ENCODE measurements around the gene FCAMR. TPM values are rescaled to one million over a fixed set of nuclear protein-coding genes. Genes with fewer than 3 reads are reported as not detected.

Gene FCAMR
- total RNA-seq, 1 experiment from 2014 or later, result not detected

DNA sequence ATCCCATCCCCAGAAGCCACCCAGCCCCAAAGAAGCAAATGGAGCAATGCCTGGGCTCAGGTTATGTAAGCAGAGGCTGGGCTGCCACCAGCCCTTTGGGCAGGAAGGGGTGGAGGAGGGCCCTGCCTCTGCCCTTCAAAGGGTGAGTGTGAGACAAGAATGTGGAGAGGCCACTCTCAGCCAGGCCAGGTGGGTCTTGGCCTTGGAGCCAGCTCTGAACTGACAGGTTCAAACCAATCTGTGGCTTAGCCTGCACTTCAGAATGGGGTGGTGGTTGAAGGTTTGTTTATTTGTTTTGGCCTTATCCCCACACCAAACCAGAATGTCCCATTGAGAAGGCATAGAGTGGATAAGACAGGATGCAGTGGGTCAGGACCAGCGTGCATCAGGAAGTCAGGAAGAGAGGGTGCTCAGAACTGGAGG is 32.5 kb upstream of the FCAMR start:
- Histone ChIP-seq H3K36me3 (ENCODE audit: insufficient read depth, low read length) (no peaks in the 10 kb centered on the region), H3K27me3 (ENCODE audit: low read length) (no peaks in the 10 kb centered on the region), H3K4me3 (ENCODE audit: low read length) (no peak overlapping the region), H3K79me2 (ENCODE audit: low read length) (no peaks in the 10 kb centered on the region), H3K9me3 (ENCODE audit: low read length) (no peaks in the 10 kb centered on the region), H4K20me1 (ENCODE audit: insufficient read depth, low read depth, low read length) (no peaks in the 10 kb centered on the region), H3K4me2 (ENCODE audit: low read depth, low read length, poor library complexity, severe bottlenecking) (no peak overlapping the region), H3K9ac (ENCODE audit: low read length) (no peak overlapping the region), H3K4me1 (ENCODE audit: low read length) (no peaks in the 10 kb centered on the region), H2AFZ (ENCODE audit: low read length) (no peak overlapping the region), H3K9me2 (replicated peaks; ENCODE audit: insufficient read depth, low read length) (no peaks in the 10 kb centered on the region), H3K27ac (ENCODE audit: low read length) (no peak overlapping the region)
- peak; percentile 2 for DNase-seq

DNA sequence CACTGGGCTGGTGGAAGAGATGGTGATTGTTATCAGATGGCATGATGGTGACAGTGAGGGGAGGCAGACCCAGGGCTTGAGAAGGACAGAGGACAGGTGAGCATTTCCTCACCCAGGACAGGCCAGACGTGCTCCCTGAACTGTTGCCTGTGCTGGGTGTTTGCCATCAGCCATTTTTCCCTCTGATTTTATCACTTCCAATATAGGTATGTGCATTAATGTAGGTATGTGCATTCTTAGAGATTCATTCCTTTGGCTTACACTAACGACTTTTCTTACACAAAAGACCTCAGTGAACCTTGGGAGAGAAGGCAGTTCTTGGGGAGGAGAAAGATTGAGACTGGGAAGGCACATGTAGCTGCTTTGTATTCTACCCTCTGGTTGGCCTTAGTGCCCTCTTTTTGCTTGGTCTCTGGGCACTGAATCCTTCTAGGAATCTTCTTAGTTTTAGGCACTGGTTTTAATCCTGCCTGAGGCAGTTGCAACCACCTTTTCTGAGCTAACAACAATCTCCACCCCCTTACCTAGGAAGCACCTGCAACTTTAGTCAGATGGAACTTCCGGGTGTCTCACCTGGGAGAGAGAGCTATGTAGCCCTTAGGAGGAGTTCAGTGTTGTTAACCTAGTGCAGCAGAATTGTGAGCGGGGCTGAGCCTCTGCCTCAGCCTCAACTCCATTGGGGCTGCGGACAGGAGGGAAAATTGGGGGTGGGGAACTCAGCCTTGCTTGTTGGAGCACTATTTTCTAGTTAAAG is 31.4 kb upstream of the FCAMR start:
- H3K9ac ChIP-seq (ENCODE audit: low read length), result no peak overlapping the region
- no peaks in the 10 kb centered on the region for H3K27me3 ChIP-seq (ENCODE audit: low read length)
- no peaks in the 10 kb centered on the region for H3K4me1 ChIP-seq (ENCODE audit: low read length)
- no peak overlapping the region for H3K27ac ChIP-seq (ENCODE audit: low read length)
- no peaks in the 10 kb centered on the region for H3K79me2 ChIP-seq (ENCODE audit: low read length)
- no peak overlapping the region for H3K4me3 ChIP-seq (ENCODE audit: low read length)
- DNase-seq, result peak; percentile 16
- no peak overlapping the region for H2AFZ ChIP-seq (ENCODE audit: low read length)
- H3K4me2 ChIP-seq (ENCODE audit: low read depth, low read length, poor library complexity, severe bottlenecking), result no peak overlapping the region
- no peaks in the 10 kb centered on the region for H3K36me3 ChIP-seq (ENCODE audit: insufficient read depth, low read length)
- H3K9me3 ChIP-seq (ENCODE audit: low read length), result no peaks in the 10 kb centered on the region
- no peaks in the 10 kb centered on the region for H3K9me2 ChIP-seq (replicated peaks; ENCODE audit: insufficient read depth, low read length)
- no peaks in the 10 kb centered on the region for H4K20me1 ChIP-seq (ENCODE audit: insufficient read depth, low read depth, low read length)

GRCh38 chr1:207000651-207001291 is 30.5 kb upstream of the FCAMR start:
- Histone ChIP-seq H2AFZ (ENCODE audit: low read length) (no peak overlapping the region), H3K9me2 (replicated peaks; ENCODE audit: insufficient read depth, low read length) (no peaks in the 10 kb centered on the region), H3K4me3 (ENCODE audit: low read length) (no peak overlapping the region), H3K4me1 (ENCODE audit: low read length) (no peaks in the 10 kb centered on the region), H3K36me3 (ENCODE audit: insufficient read depth, low read length) (no peaks in the 10 kb centered on the region), H3K9me3 (ENCODE audit: low read length) (no peaks in the 10 kb centered on the region), H3K27ac (ENCODE audit: low read length) (no peak overlapping the region), H3K79me2 (ENCODE audit: low read length) (no peaks in the 10 kb centered on the region), H3K27me3 (ENCODE audit: low read length) (no peaks in the 10 kb centered on the region), H3K4me2 (ENCODE audit: low read depth, low read length, poor library complexity, severe bottlenecking) (no peak overlapping the region), H4K20me1 (ENCODE audit: insufficient read depth, low read depth, low read length) (no peaks in the 10 kb centered on the region), H3K9ac (ENCODE audit: low read length) (no peak overlapping the region)
- DNase-seq, result peak; percentile 5

GRCh38 chr1:206998816-206999215 is 28.6 kb upstream of the FCAMR start:
- no peak overlapping the region for H2AFZ ChIP-seq (ENCODE audit: low read length)
- no peaks in the 10 kb centered on the region for H3K9me3 ChIP-seq (ENCODE audit: low read length)
- no peaks in the 10 kb centered on the region for H3K27me3 ChIP-seq (ENCODE audit: low read length)
- H3K4me2 ChIP-seq (ENCODE audit: low read depth, low read length, poor library complexity, severe bottlenecking), result no peak overlapping the region
- H3K9ac ChIP-seq (ENCODE audit: low read length), result no peak overlapping the region
- no peaks in the 10 kb centered on the region for H3K9me2 ChIP-seq (replicated peaks; ENCODE audit: insufficient read depth, low read length)
- DNase-seq, result no peak
- no peaks in the 10 kb centered on the region for H4K20me1 ChIP-seq (ENCODE audit: insufficient read depth, low read depth, low read length)
- no peak overlapping the region for H3K27ac ChIP-seq (ENCODE audit: low read length)
- H3K36me3 ChIP-seq (ENCODE audit: insufficient read depth, low read length), result no peaks in the 10 kb centered on the region
- H3K4me1 ChIP-seq (ENCODE audit: low read length), result no peaks in the 10 kb centered on the region
- no peak overlapping the region for H3K4me3 ChIP-seq (ENCODE audit: low read length)
- H3K79me2 ChIP-seq (ENCODE audit: low read length), result no peaks in the 10 kb centered on the region

- no peaks in the 10 kb centered on the region for H3K79me2 ChIP-seq (ENCODE audit: low read length)
- H2AFZ ChIP-seq (ENCODE audit: low read length), result no peak overlapping the region
- H3K4me2 ChIP-seq (ENCODE audit: low read depth, low read length, poor library complexity, severe bottlenecking), result no peak overlapping the region
- no peaks in the 10 kb centered on the region for H3K4me1 ChIP-seq (ENCODE audit: low read length)
- no peaks in the 10 kb centered on the region for H3K9me2 ChIP-seq (replicated peaks; ENCODE audit: insufficient read depth, low read length)
- H3K9me3 ChIP-seq (ENCODE audit: low read length), result no peaks in the 10 kb centered on the region
- H3K9ac ChIP-seq (ENCODE audit: low read length), result no peak overlapping the region
- no peaks in the 10 kb centered on the region for H3K27me3 ChIP-seq (ENCODE audit: low read length)
- no peak overlapping the region for H3K4me3 ChIP-seq (ENCODE audit: low read length)
- no peaks in the 10 kb centered on the region for H4K20me1 ChIP-seq (ENCODE audit: insufficient read depth, low read depth, low read length)
- no peaks in the 10 kb centered on the region for H3K36me3 ChIP-seq (ENCODE audit: insufficient read depth, low read length)
- no peak for DNase-seq
- H3K27ac ChIP-seq (ENCODE audit: low read length), result no peak overlapping the region
Measured at GRCh38 chr1:206992790-206993189, 22.5 kb upstream of the FCAMR start.

GRCh38 chr1:206987873-206988272 is 17.6 kb upstream of the FCAMR start:
- Histone ChIP-seq H3K9me2 (replicated peaks; ENCODE audit: insufficient read depth, low read length) (no peaks in the 10 kb centered on the region), H4K20me1 (ENCODE audit: insufficient read depth, low read depth, low read length) (no peaks in the 10 kb centered on the region), H3K27ac (ENCODE audit: low read length) (no peak overlapping the region), H3K27me3 (ENCODE audit: low read length) (no peaks in the 10 kb centered on the region), H3K4me2 (ENCODE audit: low read depth, low read length, poor library complexity, severe bottlenecking) (no peak overlapping the region), H3K4me3 (ENCODE audit: low read length) (no peak overlapping the region), H3K9ac (ENCODE audit: low read length) (no peak overlapping the region), H3K36me3 (ENCODE audit: insufficient read depth, low read length) (no peaks in the 10 kb centered on the region), H2AFZ (ENCODE audit: low read length) (no peak overlapping the region), H3K79me2 (ENCODE audit: low read length) (no peaks in the 10 kb centered on the region), H3K9me3 (ENCODE audit: low read length) (no peaks in the 10 kb centered on the region), H3K4me1 (ENCODE audit: low read length) (no peaks in the 10 kb centered on the region)
- no peak for DNase-seq

GRCh38 chr1:206986885-206987284 is 16.6 kb upstream of the FCAMR start:
- no peaks in the 10 kb centered on the region for H3K9me2 ChIP-seq (replicated peaks; ENCODE audit: insufficient read depth, low read length)
- no peaks in the 10 kb centered on the region for H3K9me3 ChIP-seq (ENCODE audit: low read length)
- H3K4me2 ChIP-seq (ENCODE audit: low read depth, low read length, poor library complexity, severe bottlenecking), result no peak overlapping the region
- no peaks in the 10 kb centered on the region for H4K20me1 ChIP-seq (ENCODE audit: insufficient read depth, low read depth, low read length)
- no peak overlapping the region for H2AFZ ChIP-seq (ENCODE audit: low read length)
- H3K36me3 ChIP-seq (ENCODE audit: insufficient read depth, low read length), result no peaks in the 10 kb centered on the region
- no peaks in the 10 kb centered on the region for H3K79me2 ChIP-seq (ENCODE audit: low read length)
- no peak overlapping the region for H3K27ac ChIP-seq (ENCODE audit: low read length)
- no peaks in the 10 kb centered on the region for H3K27me3 ChIP-seq (ENCODE audit: low read length)
- no peak overlapping the region for H3K4me3 ChIP-seq (ENCODE audit: low read length)
- no peaks in the 10 kb centered on the region for H3K4me1 ChIP-seq (ENCODE audit: low read length)
- DNase-seq, result no peak
- H3K9ac ChIP-seq (ENCODE audit: low read length), result no peak overlapping the region

GRCh38 chr1:206986402-206986801 is 16.1 kb upstream of the FCAMR start:
- H3K4me1 ChIP-seq (ENCODE audit: low read length), result no peaks in the 10 kb centered on the region
- DNase-seq, result no peak
- no peak overlapping the region for H3K4me3 ChIP-seq (ENCODE audit: low read length)
- no peaks in the 10 kb centered on the region for H3K9me2 ChIP-seq (replicated peaks; ENCODE audit: insufficient read depth, low read length)
- no peak overlapping the region for H2AFZ ChIP-seq (ENCODE audit: low read length)
- H3K79me2 ChIP-seq (ENCODE audit: low read length), result no peaks in the 10 kb centered on the region
- no peak overlapping the region for H3K9ac ChIP-seq (ENCODE audit: low read length)
- H3K9me3 ChIP-seq (ENCODE audit: low read length), result no peaks in the 10 kb centered on the region
- H3K4me2 ChIP-seq (ENCODE audit: low read depth, low read length, poor library complexity, severe bottlenecking), result no peak overlapping the region
- H4K20me1 ChIP-seq (ENCODE audit: insufficient read depth, low read depth, low read length), result no peaks in the 10 kb centered on the region
- H3K27me3 ChIP-seq (ENCODE audit: low read length), result no peaks in the 10 kb centered on the region
- no peaks in the 10 kb centered on the region for H3K36me3 ChIP-seq (ENCODE audit: insufficient read depth, low read length)
- H3K27ac ChIP-seq (ENCODE audit: low read length), result no peak overlapping the region

All from Karpas-422 (cell line).